H9 (cell line): ENCODE results near the gene SAFB. TPM values are rescaled to one million over a fixed set of nuclear protein-coding genes. Genes with fewer than 3 reads are reported as not detected.

Experiments used
- DNase-seq: peaks from one replicate; pipeline ENCODE4 v3.0.0-alpha.2; 2017
- H2AFZ ChIP-seq: one replicate; pipeline ENCODE4 v1.6.1; 2013; ENCODE audit warnings: mild to moderate bottlenecking, low read length, control low read depth, moderate library complexity
- H2AK5ac ChIP-seq: 2 replicates; pipeline ENCODE4 v1.6.1; 2013; ENCODE audit warnings: low read length, control low read depth, mixed read lengths; ENCODE audit not compliant: insufficient read length
- H2BK120ac ChIP-seq: one replicate; pipeline ENCODE4 v1.6.1; 2013; ENCODE audit warnings: low read depth, mild to moderate bottlenecking, low read length, control low read depth, inconsistent platforms; ENCODE audit not compliant: poor library complexity, severe bottlenecking
- H2BK12ac ChIP-seq: 2 replicates; pipeline ENCODE4 v1.6.1; 2013; ENCODE audit warnings: low read length, control low read depth, mixed read lengths, low read depth; ENCODE audit not compliant: insufficient read length
- H2BK15ac ChIP-seq: 2 replicates; pipeline ENCODE4 v1.6.1; 2013; ENCODE audit warnings: low read depth, low read length, control low read depth
- H2BK20ac ChIP-seq: one replicate; pipeline ENCODE4 v1.6.1; 2013; ENCODE audit warnings: low read depth, mild to moderate bottlenecking, low read length, control low read depth, inconsistent platforms; ENCODE audit not compliant: poor library complexity, severe bottlenecking
- H2BK5ac ChIP-seq: 2 replicates; pipeline ENCODE4 v1.6.1; 2013; ENCODE audit warnings: low read length, control low read depth, mixed read lengths; ENCODE audit not compliant: insufficient read length
- H3K14ac ChIP-seq: 2 replicates; pipeline ENCODE4 v1.6.1; 2013; ENCODE audit warnings: low read length, control low read depth; ENCODE audit not compliant: insufficient read depth
- H3K18ac ChIP-seq: 2 replicates; pipeline ENCODE4 v1.6.1; 2013; ENCODE audit warnings: low read depth, mild to moderate bottlenecking, mixed read lengths, low read length, control low read depth; ENCODE audit not compliant: insufficient read length
- H3K23ac ChIP-seq: 2 replicates; pipeline ENCODE4 v1.6.1; 2013; ENCODE audit warnings: low read length, control low read depth, mixed read lengths, low read depth; ENCODE audit not compliant: insufficient read length
- H3K23me2 ChIP-seq: 2 replicates; pipeline ENCODE4 v1.6.1; 2013; ENCODE audit warnings: low read depth, mild to moderate bottlenecking, mixed read lengths, low read length, control low read depth; ENCODE audit not compliant: insufficient read length, poor library complexity, severe bottlenecking
- H3K27ac ChIP-seq: 2 replicates; pipeline ENCODE4 v1.5.1; 2013; ENCODE audit warnings: low read length, control low read depth, mixed read lengths, low read depth; ENCODE audit not compliant: insufficient read length
- H3K27me3 ChIP-seq: 2 replicates; pipeline ENCODE4 v1.6.1; 2013; ENCODE audit warnings: low read length, control low read depth, inconsistent platforms; ENCODE audit not compliant: insufficient read depth
- H3K4ac ChIP-seq: 2 replicates; pipeline ENCODE4 v1.6.1; 2013; ENCODE audit warnings: low read depth, mild to moderate bottlenecking, control low read depth, inconsistent platforms, low read length, moderate library complexity
- H3K4me1 ChIP-seq: 2 replicates; pipeline ENCODE4 v1.6.1; 2013; ENCODE audit warnings: low read length, control low read depth, inconsistent platforms; ENCODE audit not compliant: insufficient read depth
- H3K4me2 ChIP-seq: 2 replicates; pipeline ENCODE4 v1.6.1; 2013; ENCODE audit warnings: low read length, control low read depth, mixed read lengths; ENCODE audit not compliant: insufficient read length, insufficient read depth
- H3K56ac ChIP-seq: 2 replicates; pipeline ENCODE4 v1.6.1; 2013; ENCODE audit warnings: low read depth, mild to moderate bottlenecking, mixed read lengths, low read length, control low read depth; ENCODE audit not compliant: insufficient read length
- H3K79me1 ChIP-seq: 2 replicates; pipeline ENCODE4 v1.6.1; 2013; ENCODE audit warnings: low read depth, mild to moderate bottlenecking, moderate library complexity, low read length, control low read depth, inconsistent platforms; ENCODE audit not compliant: insufficient read depth, poor library complexity, severe bottlenecking
- H3K79me2 ChIP-seq: 2 replicates; pipeline ENCODE4 v1.6.1; 2013; ENCODE audit warnings: low read length, control low read depth, inconsistent platforms; ENCODE audit not compliant: insufficient read depth
- H3K9ac ChIP-seq: 2 replicates; pipeline ENCODE4 v1.6.1; 2013; ENCODE audit warnings: low read length, control low read depth, mixed read lengths; ENCODE audit not compliant: insufficient read length; ENCODE audit errors: extremely low read depth
- H3K9me3 ChIP-seq: one replicate; pipeline ENCODE4 v1.6.1; 2013; ENCODE audit warnings: low read depth, low read length, inconsistent platforms; ENCODE audit not compliant: control insufficient read depth
- H3T11ph ChIP-seq: one replicate; pipeline ENCODE4 v1.6.1; 2013; ENCODE audit warnings: mild to moderate bottlenecking, low read length, control low read depth, inconsistent platforms
- H4K20me1 ChIP-seq: one replicate; pipeline ENCODE4 v1.6.1; 2013; ENCODE audit not compliant: control insufficient read depth, insufficient read length, insufficient read depth
- H4K5ac ChIP-seq: 2 replicates; pipeline ENCODE4 v1.6.1; 2013; ENCODE audit warnings: low read depth, mild to moderate bottlenecking, mixed read lengths, low read length, control low read depth; ENCODE audit not compliant: insufficient read length
- H4K8ac ChIP-seq: replicated peaks from 2 replicates; pipeline ENCODE4 v1.6.1; 2013; ENCODE audit warnings: low read length, control low read depth, mixed read lengths, low read depth; ENCODE audit not compliant: insufficient read length
- H4K91ac ChIP-seq: 2 replicates; pipeline ENCODE4 v1.6.1; 2013; ENCODE audit warnings: low read depth, mild to moderate bottlenecking, moderate library complexity, mixed read lengths, low read length, control low read depth; ENCODE audit not compliant: insufficient read length
- H3K27ac Mint-ChIP-seq, 3 experiments: 2 replicates in 2 of 3; 3 replicates in 1 of 3; pipeline ENCODE4 v1.8.0; 2020 to 2021; ENCODE audit warnings: mixed read lengths in 3 of 3, mild to moderate bottlenecking in 1 of 3, moderate library complexity in 1 of 3
- H3K27me3 Mint-ChIP-seq: 2 replicates; pipeline ENCODE4 v1.8.0; 2021; ENCODE audit warnings: low read depth, mild to moderate bottlenecking, moderate library complexity, mixed read lengths
- H3K36me3 Mint-ChIP-seq, 3 experiments: 2 replicates in 2 of 3; 3 replicates in 1 of 3; pipeline ENCODE4 v1.8.0; 2020 to 2021; ENCODE audit warnings: low read depth in 3 of 3, mixed read lengths in 3 of 3; ENCODE audit not compliant: insufficient read depth in 1 of 3
- H3K4me1 Mint-ChIP-seq, 2 experiments: 2 replicates each; pipeline ENCODE4 v1.8.0; 2020; ENCODE audit warnings: mixed read lengths in 2 of 2
- H3K4me3 Mint-ChIP-seq, 2 experiments: 2 replicates in 1 of 2; 3 replicates in 1 of 2; pipeline ENCODE4 v1.8.0; 2020 to 2021; ENCODE audit warnings: mild to moderate bottlenecking in 2 of 2, mixed read lengths in 2 of 2, moderate library complexity in 1 of 2
- H3K9me3 Mint-ChIP-seq, 2 experiments: 2 replicates in 1 of 2; 3 replicates in 1 of 2; pipeline ENCODE4 v1.8.0; 2020; ENCODE audit warnings: mild to moderate bottlenecking in 2 of 2, mixed read lengths in 2 of 2, moderate library complexity in 1 of 2
- WGBS: extraction: QIAGEN DNeasy Blood & Tissue Kit; methylation state at CpG from one replicate; pipeline ENCODE4 v1.1.7; 2013; ENCODE audit warnings: missing lambda C conversion rate, low lambda C conversion rate, mixed read lengths; ENCODE audit not compliant: insufficient read length; ENCODE audit errors: extremely low coverage; 5-methylcytosine and 5-hydroxymethylcytosine counted together
- total RNA-seq: library from RNA; stranded (reverse); gene quantifications from 2 replicates; pipeline ENCODE4 v1.2.1, GENCODE V29; 2021
- TF ChIP-seq, protein P1 (sequence below): fragments of 200-600 bp; sonication (generic); conservative IDR thresholded peaks from 3 replicates; pipeline ENCODE4 v1.8.0; 2021; ENCODE audit warnings: antibody characterized with exemption, mild to moderate bottlenecking

SAFB gene
- total RNA-seq, 1 experiment from 2014 or later: 110 TPM

DNA sequence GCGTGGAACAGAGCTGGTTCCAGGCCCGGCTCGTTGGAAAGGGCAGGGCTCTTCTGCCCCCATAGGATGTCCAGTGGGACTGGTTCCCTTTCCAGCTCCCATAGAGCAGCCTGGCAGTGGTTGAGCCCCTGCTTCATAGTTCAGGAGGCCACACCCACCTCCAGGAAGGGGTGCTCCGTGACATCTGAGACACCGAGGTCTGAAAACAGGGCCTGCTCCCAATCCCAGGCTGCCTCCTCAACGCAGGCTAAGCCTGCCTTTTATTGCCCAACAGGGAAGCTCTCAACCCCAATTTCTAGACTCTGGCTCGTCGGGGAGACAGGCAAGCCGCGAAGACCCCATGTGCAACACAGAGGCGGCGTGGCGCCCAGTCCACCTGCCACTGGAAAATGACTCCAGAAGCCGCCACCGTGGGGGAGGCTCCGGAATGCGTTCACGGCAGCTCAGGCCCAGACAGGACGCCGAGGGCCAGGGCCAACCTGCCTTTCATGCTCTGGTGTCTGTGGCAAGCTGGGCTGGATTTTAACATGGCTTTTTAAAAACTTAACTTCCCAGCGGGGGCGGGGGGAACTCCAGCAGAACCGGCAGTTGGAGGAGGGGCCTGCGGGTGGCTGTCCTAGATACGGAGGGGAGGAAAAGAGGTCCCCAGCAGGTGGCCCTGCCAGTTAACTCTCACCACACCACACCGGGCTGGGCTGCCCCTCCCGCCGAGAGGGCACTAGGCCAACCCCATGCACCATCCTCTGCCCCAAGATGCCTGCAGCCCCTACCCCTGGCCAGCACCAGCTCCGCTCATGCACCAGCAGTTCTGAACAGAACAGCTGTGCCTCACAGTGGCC is 37.2 kb upstream of the SAFB start:
- H3K36me3 Mint-ChIP-seq: peaks cover 18 to 38% (median 36%) of the 10 kb centered on the region in 3 experiments; a peak in 6 of 7 replicates
- H3K27me3 ChIP-seq: no peaks in the 10 kb centered on the region
- H3K27me3 Mint-ChIP-seq: no peaks in the 10 kb centered on the region
- no peak overlapping the region; the same call in 1 of the 2 replicates for H3K14ac ChIP-seq
- H4K8ac ChIP-seq: no peak overlapping the region
- peak overlapping the region; percentile 88 to 97 (median 91); a peak in 6 of 7 replicates for H3K27ac Mint-ChIP-seq
- H2BK120ac ChIP-seq: no peak overlapping the region
- H3K79me1 ChIP-seq: no peaks in the 10 kb centered on the region
- H2BK15ac ChIP-seq: no peak overlapping the region
- no peak overlapping the region for H4K5ac ChIP-seq
- no peak overlapping the region for H3K18ac ChIP-seq
- no peaks in the 10 kb centered on the region for H3K79me2 ChIP-seq
- no peak overlapping the region for H4K91ac ChIP-seq
- H3K9me3 Mint-ChIP-seq: no peaks in the 10 kb centered on the region
- no peaks in the 10 kb centered on the region for H4K20me1 ChIP-seq
- no peak overlapping the region for H3K4ac ChIP-seq
- H3K9ac ChIP-seq: no peak overlapping the region
- H3K4me3 Mint-ChIP-seq: peak overlapping the region; percentile 46 to 74
- H2AFZ ChIP-seq: no peak overlapping the region
- H3T11ph ChIP-seq: no peak overlapping the region
- no peak overlapping the region for H2BK12ac ChIP-seq
- TF ChIP-seq, protein P1, sequence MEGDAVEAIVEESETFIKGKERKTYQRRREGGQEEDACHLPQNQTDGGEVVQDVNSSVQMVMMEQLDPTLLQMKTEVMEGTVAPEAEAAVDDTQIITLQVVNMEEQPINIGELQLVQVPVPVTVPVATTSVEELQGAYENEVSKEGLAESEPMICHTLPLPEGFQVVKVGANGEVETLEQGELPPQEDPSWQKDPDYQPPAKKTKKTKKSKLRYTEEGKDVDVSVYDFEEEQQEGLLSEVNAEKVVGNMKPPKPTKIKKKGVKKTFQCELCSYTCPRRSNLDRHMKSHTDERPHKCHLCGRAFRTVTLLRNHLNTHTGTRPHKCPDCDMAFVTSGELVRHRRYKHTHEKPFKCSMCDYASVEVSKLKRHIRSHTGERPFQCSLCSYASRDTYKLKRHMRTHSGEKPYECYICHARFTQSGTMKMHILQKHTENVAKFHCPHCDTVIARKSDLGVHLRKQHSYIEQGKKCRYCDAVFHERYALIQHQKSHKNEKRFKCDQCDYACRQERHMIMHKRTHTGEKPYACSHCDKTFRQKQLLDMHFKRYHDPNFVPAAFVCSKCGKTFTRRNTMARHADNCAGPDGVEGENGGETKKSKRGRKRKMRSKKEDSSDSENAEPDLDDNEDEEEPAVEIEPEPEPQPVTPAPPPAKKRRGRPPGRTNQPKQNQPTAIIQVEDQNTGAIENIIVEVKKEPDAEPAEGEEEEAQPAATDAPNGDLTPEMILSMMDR: no peak
- no peak overlapping the region for H2BK20ac ChIP-seq
- no peak overlapping the region for H3K23ac ChIP-seq
- H3K27ac ChIP-seq: no peak overlapping the region
- DNase-seq: peak; percentile 84
- peaks cover 5% of the 10 kb centered on the region for H3K23me2 ChIP-seq
- WGBS: no CpG with 5 or more reads among the region's 29 CpGs
- peak overlapping the region; percentile 25 for H3K4me2 ChIP-seq
- peaks cover 15 to 23% of the 10 kb centered on the region in 2 experiments for H3K4me1 Mint-ChIP-seq
- no peaks in the 10 kb centered on the region; the same call in 1 of the 2 replicates for H3K4me1 ChIP-seq
- no peaks in the 10 kb centered on the region for H3K9me3 ChIP-seq
- no peak overlapping the region for H2BK5ac ChIP-seq
- no peak overlapping the region for H2AK5ac ChIP-seq
- no peak overlapping the region for H3K56ac ChIP-seq
